H9 (cell line): ENCODE measurements around the gene HBA1. TPM values are rescaled to one million over a fixed set of nuclear protein-coding genes. Genes with fewer than 3 reads are reported as not detected.

Source experiments
- DNase-seq: peaks from one replicate; pipeline ENCODE4 v3.0.0-alpha.2; 2017
- H2AFZ ChIP-seq: one replicate; pipeline ENCODE4 v1.6.1; 2013; ENCODE audit warnings: mild to moderate bottlenecking, low read length, control low read depth, moderate library complexity
- H2AK5ac ChIP-seq: 2 replicates; pipeline ENCODE4 v1.6.1; 2013; ENCODE audit warnings: low read length, control low read depth, mixed read lengths; ENCODE audit not compliant: insufficient read length
- H2BK120ac ChIP-seq: one replicate; pipeline ENCODE4 v1.6.1; 2013; ENCODE audit warnings: low read depth, mild to moderate bottlenecking, low read length, control low read depth, inconsistent platforms; ENCODE audit not compliant: poor library complexity, severe bottlenecking
- H2BK12ac ChIP-seq: 2 replicates; pipeline ENCODE4 v1.6.1; 2013; ENCODE audit warnings: low read length, control low read depth, mixed read lengths, low read depth; ENCODE audit not compliant: insufficient read length
- H2BK15ac ChIP-seq: 2 replicates; pipeline ENCODE4 v1.6.1; 2013; ENCODE audit warnings: low read depth, low read length, control low read depth
- H2BK20ac ChIP-seq: one replicate; pipeline ENCODE4 v1.6.1; 2013; ENCODE audit warnings: low read depth, mild to moderate bottlenecking, low read length, control low read depth, inconsistent platforms; ENCODE audit not compliant: poor library complexity, severe bottlenecking
- H2BK5ac ChIP-seq: 2 replicates; pipeline ENCODE4 v1.6.1; 2013; ENCODE audit warnings: low read length, control low read depth, mixed read lengths; ENCODE audit not compliant: insufficient read length
- H3K14ac ChIP-seq: 2 replicates; pipeline ENCODE4 v1.6.1; 2013; ENCODE audit warnings: low read length, control low read depth; ENCODE audit not compliant: insufficient read depth
- H3K18ac ChIP-seq: 2 replicates; pipeline ENCODE4 v1.6.1; 2013; ENCODE audit warnings: low read depth, mild to moderate bottlenecking, mixed read lengths, low read length, control low read depth; ENCODE audit not compliant: insufficient read length
- H3K23ac ChIP-seq: 2 replicates; pipeline ENCODE4 v1.6.1; 2013; ENCODE audit warnings: low read length, control low read depth, mixed read lengths, low read depth; ENCODE audit not compliant: insufficient read length
- H3K23me2 ChIP-seq: 2 replicates; pipeline ENCODE4 v1.6.1; 2013; ENCODE audit warnings: low read depth, mild to moderate bottlenecking, mixed read lengths, low read length, control low read depth; ENCODE audit not compliant: insufficient read length, poor library complexity, severe bottlenecking
- H3K27ac ChIP-seq: 2 replicates; pipeline ENCODE4 v1.5.1; 2013; ENCODE audit warnings: low read length, control low read depth, mixed read lengths, low read depth; ENCODE audit not compliant: insufficient read length
- H3K27me3 ChIP-seq: 2 replicates; pipeline ENCODE4 v1.6.1; 2013; ENCODE audit warnings: low read length, control low read depth, inconsistent platforms; ENCODE audit not compliant: insufficient read depth
- H3K4ac ChIP-seq: 2 replicates; pipeline ENCODE4 v1.6.1; 2013; ENCODE audit warnings: low read depth, mild to moderate bottlenecking, control low read depth, inconsistent platforms, low read length, moderate library complexity
- H3K4me1 ChIP-seq: 2 replicates; pipeline ENCODE4 v1.6.1; 2013; ENCODE audit warnings: low read length, control low read depth, inconsistent platforms; ENCODE audit not compliant: insufficient read depth
- H3K4me2 ChIP-seq: 2 replicates; pipeline ENCODE4 v1.6.1; 2013; ENCODE audit warnings: low read length, control low read depth, mixed read lengths; ENCODE audit not compliant: insufficient read length, insufficient read depth
- H3K56ac ChIP-seq: 2 replicates; pipeline ENCODE4 v1.6.1; 2013; ENCODE audit warnings: low read depth, mild to moderate bottlenecking, mixed read lengths, low read length, control low read depth; ENCODE audit not compliant: insufficient read length
- H3K79me1 ChIP-seq: 2 replicates; pipeline ENCODE4 v1.6.1; 2013; ENCODE audit warnings: low read depth, mild to moderate bottlenecking, moderate library complexity, low read length, control low read depth, inconsistent platforms; ENCODE audit not compliant: insufficient read depth, poor library complexity, severe bottlenecking
- H3K79me2 ChIP-seq: 2 replicates; pipeline ENCODE4 v1.6.1; 2013; ENCODE audit warnings: low read length, control low read depth, inconsistent platforms; ENCODE audit not compliant: insufficient read depth
- H3K9ac ChIP-seq: 2 replicates; pipeline ENCODE4 v1.6.1; 2013; ENCODE audit warnings: low read length, control low read depth, mixed read lengths; ENCODE audit not compliant: insufficient read length; ENCODE audit errors: extremely low read depth
- H3K9me3 ChIP-seq: one replicate; pipeline ENCODE4 v1.6.1; 2013; ENCODE audit warnings: low read depth, low read length, inconsistent platforms; ENCODE audit not compliant: control insufficient read depth
- H3T11ph ChIP-seq: one replicate; pipeline ENCODE4 v1.6.1; 2013; ENCODE audit warnings: mild to moderate bottlenecking, low read length, control low read depth, inconsistent platforms
- H4K20me1 ChIP-seq: one replicate; pipeline ENCODE4 v1.6.1; 2013; ENCODE audit not compliant: control insufficient read depth, insufficient read length, insufficient read depth
- H4K5ac ChIP-seq: 2 replicates; pipeline ENCODE4 v1.6.1; 2013; ENCODE audit warnings: low read depth, mild to moderate bottlenecking, mixed read lengths, low read length, control low read depth; ENCODE audit not compliant: insufficient read length
- H4K8ac ChIP-seq: replicated peaks from 2 replicates; pipeline ENCODE4 v1.6.1; 2013; ENCODE audit warnings: low read length, control low read depth, mixed read lengths, low read depth; ENCODE audit not compliant: insufficient read length
- H4K91ac ChIP-seq: 2 replicates; pipeline ENCODE4 v1.6.1; 2013; ENCODE audit warnings: low read depth, mild to moderate bottlenecking, moderate library complexity, mixed read lengths, low read length, control low read depth; ENCODE audit not compliant: insufficient read length
- H3K27ac Mint-ChIP-seq, 3 experiments: 2 replicates in 2 of 3; 3 replicates in 1 of 3; pipeline ENCODE4 v1.8.0; 2020 to 2021; ENCODE audit warnings: mixed read lengths in 3 of 3, mild to moderate bottlenecking in 1 of 3, moderate library complexity in 1 of 3
- H3K27me3 Mint-ChIP-seq: 2 replicates; pipeline ENCODE4 v1.8.0; 2021; ENCODE audit warnings: low read depth, mild to moderate bottlenecking, moderate library complexity, mixed read lengths
- H3K36me3 Mint-ChIP-seq, 3 experiments: 2 replicates in 2 of 3; 3 replicates in 1 of 3; pipeline ENCODE4 v1.8.0; 2020 to 2021; ENCODE audit warnings: low read depth in 3 of 3, mixed read lengths in 3 of 3; ENCODE audit not compliant: insufficient read depth in 1 of 3
- H3K4me1 Mint-ChIP-seq, 2 experiments: 2 replicates each; pipeline ENCODE4 v1.8.0; 2020; ENCODE audit warnings: mixed read lengths in 2 of 2
- H3K4me3 Mint-ChIP-seq, 2 experiments: 2 replicates in 1 of 2; 3 replicates in 1 of 2; pipeline ENCODE4 v1.8.0; 2020 to 2021; ENCODE audit warnings: mild to moderate bottlenecking in 2 of 2, mixed read lengths in 2 of 2, moderate library complexity in 1 of 2
- H3K9me3 Mint-ChIP-seq, 2 experiments: 2 replicates in 1 of 2; 3 replicates in 1 of 2; pipeline ENCODE4 v1.8.0; 2020; ENCODE audit warnings: mild to moderate bottlenecking in 2 of 2, mixed read lengths in 2 of 2, moderate library complexity in 1 of 2
- WGBS: extraction: QIAGEN DNeasy Blood & Tissue Kit; methylation state at CpG from one replicate; pipeline ENCODE4 v1.1.7; 2013; ENCODE audit warnings: missing lambda C conversion rate, low lambda C conversion rate, mixed read lengths; ENCODE audit not compliant: insufficient read length; ENCODE audit errors: extremely low coverage; 5-methylcytosine and 5-hydroxymethylcytosine counted together
- total RNA-seq: library from RNA; stranded (reverse); gene quantifications from 2 replicates; pipeline ENCODE4 v1.2.1, GENCODE V29; 2021
- TF ChIP-seq, protein P1 (sequence below): fragments of 200-600 bp; sonication (generic); conservative IDR thresholded peaks from 3 replicates; pipeline ENCODE4 v1.8.0; 2021; ENCODE audit warnings: antibody characterized with exemption, mild to moderate bottlenecking

Gene HBA1
- total RNA-seq, 1 experiment from 2014 or later, result 7.2 TPM

DNA sequence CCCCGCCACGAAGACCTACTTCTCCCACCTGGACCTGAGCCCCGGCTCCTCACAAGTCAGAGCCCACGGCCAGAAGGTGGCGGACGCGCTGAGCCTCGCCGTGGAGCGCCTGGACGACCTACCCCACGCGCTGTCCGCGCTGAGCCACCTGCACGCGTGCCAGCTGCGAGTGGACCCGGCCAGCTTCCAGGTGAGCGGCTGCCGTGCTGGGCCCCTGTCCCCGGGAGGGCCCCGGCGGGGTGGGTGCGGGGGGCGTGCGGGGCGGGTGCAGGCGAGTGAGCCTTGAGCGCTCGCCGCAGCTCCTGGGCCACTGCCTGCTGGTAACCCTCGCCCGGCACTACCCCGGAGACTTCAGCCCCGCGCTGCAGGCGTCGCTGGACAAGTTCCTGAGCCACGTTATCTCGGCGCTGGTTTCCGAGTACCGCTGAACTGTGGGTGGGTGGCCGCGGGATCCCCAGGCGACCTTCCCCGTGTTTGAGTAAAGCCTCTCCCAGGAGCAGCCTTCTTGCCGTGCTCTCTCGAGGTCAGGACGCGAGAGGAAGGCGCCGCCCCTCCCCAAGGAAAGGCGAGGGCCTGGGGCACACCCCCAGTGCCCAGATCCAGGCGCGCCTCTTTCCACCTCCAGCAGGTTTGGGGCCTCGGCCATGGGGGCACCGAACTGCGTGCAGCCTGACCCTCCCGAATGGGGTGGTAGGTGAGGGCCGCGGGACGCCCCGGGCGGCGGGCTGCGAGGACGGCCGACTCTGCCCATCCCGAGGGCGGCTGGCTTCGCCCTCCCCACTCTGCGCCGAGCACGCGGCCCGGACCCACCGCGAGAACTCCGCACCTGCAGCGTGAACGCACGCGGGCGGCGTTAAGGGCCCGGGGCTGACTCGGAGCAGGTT, 4.4 kb downstream of the HBA1 start:
- Histone ChIP-seq H2AK5ac (no peak overlapping the region), H3K4ac (no peak overlapping the region), H3K23me2 (peaks cover 5% of the 10 kb centered on the region), H4K5ac (no peak overlapping the region), H3K79me2 (no peaks in the 10 kb centered on the region), H2BK120ac (no peak overlapping the region), H3K9me3 (no peaks in the 10 kb centered on the region), H3K9ac (no peak overlapping the region), H4K20me1 (no peaks in the 10 kb centered on the region), H3K79me1 (no peaks in the 10 kb centered on the region), H2BK15ac (no peak overlapping the region), H3K14ac (peak overlapping the region; percentile 25; the same call in 1 of the 2 replicates), H4K91ac (no peak overlapping the region), H3K27ac (no peak overlapping the region), H3K27me3 (peaks cover 29% of the 10 kb centered on the region), H4K8ac (no peak overlapping the region), H3K56ac (no peak overlapping the region), H3K4me1 (no peaks in the 10 kb centered on the region), H2BK12ac (no peak overlapping the region), H2AFZ (no peak overlapping the region), H2BK20ac (no peak overlapping the region), H3T11ph (no peak overlapping the region), H3K18ac (no peak overlapping the region), H2BK5ac (no peak overlapping the region), H3K23ac (no peak overlapping the region), H3K4me2 (peak overlapping the region; percentile 35)
- peak; percentile 91 for DNase-seq
- Mint-ChIP-seq H3K27me3 (peaks cover 37% of the 10 kb centered on the region), H3K4me1 (0 out of 4 replicates have a peak, but pooled peaks cover 0 to 7% of the 10 kb centered on the region in 2 experiments), H3K4me3 (peak overlapping the region; percentile 52 to 70), H3K36me3 (peaks cover 6 to 15% (median 10%) of the 10 kb centered on the region in 3 experiments; a peak in 6 of 7 replicates), H3K9me3 (no peaks in the 10 kb centered on the region; a peak in 1 of 5 replicates), H3K27ac (no peak overlapping the region)
- TF ChIP-seq, protein P1, sequence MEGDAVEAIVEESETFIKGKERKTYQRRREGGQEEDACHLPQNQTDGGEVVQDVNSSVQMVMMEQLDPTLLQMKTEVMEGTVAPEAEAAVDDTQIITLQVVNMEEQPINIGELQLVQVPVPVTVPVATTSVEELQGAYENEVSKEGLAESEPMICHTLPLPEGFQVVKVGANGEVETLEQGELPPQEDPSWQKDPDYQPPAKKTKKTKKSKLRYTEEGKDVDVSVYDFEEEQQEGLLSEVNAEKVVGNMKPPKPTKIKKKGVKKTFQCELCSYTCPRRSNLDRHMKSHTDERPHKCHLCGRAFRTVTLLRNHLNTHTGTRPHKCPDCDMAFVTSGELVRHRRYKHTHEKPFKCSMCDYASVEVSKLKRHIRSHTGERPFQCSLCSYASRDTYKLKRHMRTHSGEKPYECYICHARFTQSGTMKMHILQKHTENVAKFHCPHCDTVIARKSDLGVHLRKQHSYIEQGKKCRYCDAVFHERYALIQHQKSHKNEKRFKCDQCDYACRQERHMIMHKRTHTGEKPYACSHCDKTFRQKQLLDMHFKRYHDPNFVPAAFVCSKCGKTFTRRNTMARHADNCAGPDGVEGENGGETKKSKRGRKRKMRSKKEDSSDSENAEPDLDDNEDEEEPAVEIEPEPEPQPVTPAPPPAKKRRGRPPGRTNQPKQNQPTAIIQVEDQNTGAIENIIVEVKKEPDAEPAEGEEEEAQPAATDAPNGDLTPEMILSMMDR, result no peak
- no CpG with 5 or more reads among the region's 89 CpGs for WGBS
